GM18502 (cell line): Measurements from ENCODE around the gene FLNA.
"Not testable (repeated sequence)": the region's sequence is repeated elsewhere in the genome, so short reads cannot be mapped to it uniquely, and the experiment has no call there.

Source experiments
- ATAC-seq: cut with Tn5 transposase; IDR thresholded peaks from one replicate; pipeline ENCODE4 v1.9.1; 2021; ENCODE audit warnings: mild to moderate bottlenecking; ENCODE audit not compliant: unreplicated experiment, poor library complexity

FLNA gene

GRCh38 chrX:154374313-154375155 is at the start of gene FLNA:
FLNA (minus strand) TSS chrX:154374634; CDS start chrX:154371245, 3,389 bp downstream.
- ATAC-seq, result no peak

GRCh38 chrX:154420402-154420756 is 45.9 kb upstream of the FLNA start:
- no peak for ATAC-seq

- no peak for ATAC-seq
Measured at GRCh38 chrX:154419688-154420401, 45.4 kb upstream of the FLNA start.

GRCh38 chrX:154419189-154419588 is 44.8 kb upstream of the FLNA start:
- ATAC-seq, result no peak

GRCh38 chrX:154417157-154417556 is 42.7 kb upstream of the FLNA start:
- ATAC-seq, result no peak

- ATAC-seq, result no peak
Measured at GRCh38 chrX:154413142-154413541, 38.7 kb upstream of the FLNA start.

- ATAC-seq, result no peak
Measured at GRCh38 chrX:154412468-154412867, 38.0 kb upstream of the FLNA start.

- ATAC-seq, result peak; percentile 59
Measured at GRCh38 chrX:154411981-154412340, 37.5 kb upstream of the FLNA start.

- ATAC-seq, result peak; percentile 44
Measured at GRCh38 chrX:154409222-154409871, 34.9 kb upstream of the FLNA start, which contains the start of gene DNASE1L1. DNASE1L1 (minus strand) TSS chrX:154409254; CDS start chrX:154405568, 3,686 bp downstream.

- ATAC-seq, result peak; percentile 7
Measured at GRCh38 chrX:154408659-154409221, 34.3 kb upstream of the FLNA start.

- ATAC-seq, result no peak
Measured at GRCh38 chrX:154404625-154405192, 30.3 kb upstream of the FLNA start.

GRCh38 chrX:154403858-154404257 is 29.4 kb upstream of the FLNA start:
- ATAC-seq, result no peak

- no peak for ATAC-seq
Measured at GRCh38 chrX:154403192-154403591, 28.8 kb upstream of the FLNA start.

- ATAC-seq, result no peak
Measured at GRCh38 chrX:154402622-154403127, 28.2 kb upstream of the FLNA start.

- no peak for ATAC-seq
Measured at GRCh38 chrX:154401918-154402621, 27.6 kb upstream of the FLNA start.

- no peak for ATAC-seq
Measured at GRCh38 chrX:154401045-154401799, 26.8 kb upstream of the FLNA start.

- ATAC-seq, result not testable (repeated sequence)
Measured at GRCh38 chrX:154400369-154400817, 26.0 kb upstream of the FLNA start.

- ATAC-seq, result no peak
Measured at GRCh38 chrX:154399527-154400368, 25.3 kb upstream of the FLNA start.
